Central memory CD8-positive, alpha-beta T cell (primary cell): ENCODE measurements around the gene ZMYND8.
"Not testable (repeated sequence)": the region's sequence is repeated elsewhere in the genome, so short reads cannot be mapped to it uniquely, and the experiment has no call there.

ENCODE experiments used
- ATAC-seq: fragments of 150-1000 bp; cut with Tn5 transposase; replicated peaks from 2 replicates; pipeline ENCODE4 v1.10.0; 2022; ENCODE audit warnings: mild to moderate bottlenecking, moderate FRiP score, moderate number of reproducible peaks; ENCODE audit not compliant: poor library complexity, severe bottlenecking; ENCODE audit errors: extremely low read depth
- DNase-seq, 2 donors: peaks; one replicate each; pipeline ENCODE4 v3.0.0; 2021; ENCODE audit warnings: low spot score in 2 of 2
- H3K27ac Mint-ChIP-seq: one replicate; pipeline ENCODE4 v1.8.0; 2022; ENCODE audit warnings: low read depth, mild to moderate bottlenecking, moderate library complexity, mixed read lengths
- H3K27me3 Mint-ChIP-seq: one replicate; pipeline ENCODE4 v1.8.0; 2022; ENCODE audit warnings: mixed read lengths
- H3K36me3 Mint-ChIP-seq: one replicate; pipeline ENCODE4 v1.8.0; 2022; ENCODE audit warnings: mild to moderate bottlenecking, moderate library complexity, mixed read lengths; ENCODE audit not compliant: insufficient read depth
- H3K4me1 Mint-ChIP-seq: one replicate; pipeline ENCODE4 v1.8.0; 2022; ENCODE audit warnings: mixed read lengths
- H3K4me3 Mint-ChIP-seq: one replicate; pipeline ENCODE4 v1.8.0; 2022; ENCODE audit warnings: mild to moderate bottlenecking, moderate library complexity, mixed read lengths
- H3K9me3 Mint-ChIP-seq: one replicate; pipeline ENCODE4 v1.8.0; 2022; ENCODE audit warnings: mixed read lengths

Gene ZMYND8

GRCh38 chr20:47287609-47288144 is 68.8 kb downstream of the ZMYND8 start:
- no peaks in the 10 kb centered on the region for H3K27me3 Mint-ChIP-seq
- H3K4me1 Mint-ChIP-seq, result no peaks in the 10 kb centered on the region
- H3K4me3 Mint-ChIP-seq, result no peak overlapping the region
- ATAC-seq, result no peak
- H3K27ac Mint-ChIP-seq, result no peak overlapping the region
- DNase-seq, result no peak
- peaks cover 57% of the 10 kb centered on the region for H3K36me3 Mint-ChIP-seq
- H3K9me3 Mint-ChIP-seq, result no peaks in the 10 kb centered on the region

- no peak for DNase-seq
- Mint-ChIP-seq H3K27ac (peak overlapping the region; percentile 29), H3K4me1 (no peaks in the 10 kb centered on the region), H3K36me3 (peaks cover 58% of the 10 kb centered on the region), H3K4me3 (no peak overlapping the region), H3K27me3 (no peaks in the 10 kb centered on the region), H3K9me3 (no peaks in the 10 kb centered on the region)
- ATAC-seq, result no peak
These were observed 69.8 kb downstream of the ZMYND8 start for GRCh38 chr20:47286681-47287080.

GRCh38 chr20:47285189-47285588 is 71.3 kb downstream of the ZMYND8 start:
- peaks cover 59% of the 10 kb centered on the region for H3K36me3 Mint-ChIP-seq
- DNase-seq, result no peak
- no peak for ATAC-seq
- no peaks in the 10 kb centered on the region for H3K9me3 Mint-ChIP-seq
- no peaks in the 10 kb centered on the region for H3K27me3 Mint-ChIP-seq
- no peaks in the 10 kb centered on the region for H3K4me1 Mint-ChIP-seq
- no peak overlapping the region for H3K27ac Mint-ChIP-seq
- no peak overlapping the region for H3K4me3 Mint-ChIP-seq

- ATAC-seq (no peak), DNase-seq (no peak)
- no peak overlapping the region for H3K27ac Mint-ChIP-seq
- H3K4me1 Mint-ChIP-seq, result no peaks in the 10 kb centered on the region
- H3K9me3 Mint-ChIP-seq, result no peaks in the 10 kb centered on the region
- peaks cover 58% of the 10 kb centered on the region for H3K36me3 Mint-ChIP-seq
- no peaks in the 10 kb centered on the region for H3K27me3 Mint-ChIP-seq
- H3K4me3 Mint-ChIP-seq, result no peak overlapping the region
These were observed 72.1 kb downstream of the ZMYND8 start for GRCh38 chr20:47284373-47284772.

GRCh38 chr20:47283411-47283810 is 73.1 kb downstream of the ZMYND8 start:
- H3K27ac Mint-ChIP-seq, result no peak overlapping the region

GRCh38 chr20:47282864-47283263 is 73.6 kb downstream of the ZMYND8 start:
- Mint-ChIP-seq H3K36me3 (peaks cover 49% of the 10 kb centered on the region), H3K4me3 (no peak overlapping the region), H3K27me3 (no peaks in the 10 kb centered on the region), H3K4me1 (no peaks in the 10 kb centered on the region), H3K27ac (no peak overlapping the region), H3K9me3 (no peaks in the 10 kb centered on the region)
- DNase-seq (no peak), ATAC-seq (no peak)

More at GRCh38 chr20:47283411-47283810, 73.1 kb downstream of the ZMYND8 start:
- Mint-ChIP-seq H3K27me3 (no peaks in the 10 kb centered on the region), H3K4me3 (no peak overlapping the region), H3K4me1 (no peaks in the 10 kb centered on the region), H3K36me3 (peaks cover 52% of the 10 kb centered on the region), H3K9me3 (no peaks in the 10 kb centered on the region)
- DNase-seq, result no peak
- no peak for ATAC-seq

GRCh38 chr20:47281376-47281775 is 75.1 kb downstream of the ZMYND8 start:
- peaks cover 44% of the 10 kb centered on the region for H3K36me3 Mint-ChIP-seq
- ATAC-seq (no peak), DNase-seq (no peak)
- no peak overlapping the region for H3K4me3 Mint-ChIP-seq
- H3K4me1 Mint-ChIP-seq, result no peaks in the 10 kb centered on the region
- H3K27me3 Mint-ChIP-seq, result no peaks in the 10 kb centered on the region
- no peaks in the 10 kb centered on the region for H3K9me3 Mint-ChIP-seq
- no peak overlapping the region for H3K27ac Mint-ChIP-seq

- no peak overlapping the region for H3K4me3 Mint-ChIP-seq
These were observed 75.8 kb downstream of the ZMYND8 start for GRCh38 chr20:47280668-47281067.

GRCh38 chr20:47280228-47280627 is 76.3 kb downstream of the ZMYND8 start:
- Mint-ChIP-seq H3K9me3 (no peaks in the 10 kb centered on the region), H3K27me3 (no peaks in the 10 kb centered on the region), H3K4me1 (no peaks in the 10 kb centered on the region), H3K4me3 (no peak overlapping the region), H3K27ac (no peak overlapping the region), H3K36me3 (peaks cover 49% of the 10 kb centered on the region)
- ATAC-seq, result no peak
- DNase-seq, result no peak

More at GRCh38 chr20:47280668-47281067, 75.8 kb downstream of the ZMYND8 start:
- Mint-ChIP-seq H3K9me3 (no peaks in the 10 kb centered on the region), H3K4me1 (no peaks in the 10 kb centered on the region), H3K27ac (no peak overlapping the region), H3K36me3 (peaks cover 47% of the 10 kb centered on the region), H3K27me3 (no peaks in the 10 kb centered on the region)
- ATAC-seq (no peak), DNase-seq (no peak)

GRCh38 chr20:47278907-47279348 is 77.6 kb downstream of the ZMYND8 start:
- Mint-ChIP-seq H3K4me1 (peaks cover 9% of the 10 kb centered on the region), H3K27ac (no peak overlapping the region), H3K9me3 (no peaks in the 10 kb centered on the region), H3K27me3 (no peaks in the 10 kb centered on the region), H3K4me3 (no peak overlapping the region), H3K36me3 (peaks cover 52% of the 10 kb centered on the region)
- DNase-seq, result no peak
- ATAC-seq, result no peak

GRCh38 chr20:47277535-47277872 is 79.0 kb downstream of the ZMYND8 start:
- Mint-ChIP-seq H3K36me3 (peaks cover 49% of the 10 kb centered on the region), H3K4me1 (peaks cover 15% of the 10 kb centered on the region)
- DNase-seq, H3K9me3 Mint-ChIP-seq, H3K27me3 Mint-ChIP-seq, H3K4me3 Mint-ChIP-seq, ATAC-seq, H3K27ac Mint-ChIP-seq: not testable (repeated sequence)

- no peak overlapping the region for H3K27ac Mint-ChIP-seq
- peaks cover 15% of the 10 kb centered on the region for H3K4me1 Mint-ChIP-seq
- no peaks in the 10 kb centered on the region for H3K9me3 Mint-ChIP-seq
- ATAC-seq (no peak), DNase-seq (no peak)
- H3K27me3 Mint-ChIP-seq, result no peaks in the 10 kb centered on the region
- H3K36me3 Mint-ChIP-seq, result peaks cover 48% of the 10 kb centered on the region
- H3K4me3 Mint-ChIP-seq, result no peak overlapping the region
These were observed 79.5 kb downstream of the ZMYND8 start for GRCh38 chr20:47276851-47277534.

GRCh38 chr20:47276251-47276650 is 80.2 kb downstream of the ZMYND8 start:
- Mint-ChIP-seq H3K4me1 (peaks cover 15% of the 10 kb centered on the region), H3K27me3 (no peaks in the 10 kb centered on the region), H3K4me3 (no peak overlapping the region), H3K27ac (no peak overlapping the region), H3K9me3 (no peaks in the 10 kb centered on the region), H3K36me3 (peaks cover 44% of the 10 kb centered on the region)
- DNase-seq, result no peak
- ATAC-seq, result no peak
